Ascending aorta (tissue), 2 donors: ENCODE data around the gene SNX12. TPM values are rescaled to one million over a fixed set of nuclear protein-coding genes. Genes with fewer than 3 reads are reported as not detected.

Experiments used
- DNase-seq, 2 donors: peaks; one replicate each; pipeline ENCODE4 v3.0.0-alpha.2; 2019; ENCODE audit warnings: low spot score in 2 of 2
- H3K27ac ChIP-seq, 2 donors: fragments of 200-600 bp; sonication (generic); one replicate each; pipeline ENCODE4 v1.5.1; 2016 to 2017; ENCODE audit warnings: mild to moderate bottlenecking in 1 of 2
- H3K27me3 ChIP-seq: fragments of 200-600 bp; sonication (generic); one replicate; pipeline ENCODE4 v1.5.1; 2017
- H3K36me3 ChIP-seq, 2 donors: fragments of 200-600 bp; sonication (generic); one replicate each; pipeline ENCODE4 v1.5.1; 2016
- H3K4me1 ChIP-seq, 2 donors: fragments of 200-600 bp; sonication (generic); one replicate each; pipeline ENCODE4 v1.5.1; 2016 to 2017; ENCODE audit warnings: mild to moderate bottlenecking in 1 of 2
- H3K4me3 ChIP-seq, 2 donors: fragments of 200-600 bp; sonication (generic); one replicate each; pipeline ENCODE4 v1.5.1; 2016 to 2017; ENCODE audit warnings: mild to moderate bottlenecking in 1 of 2
- H3K9me3 ChIP-seq, 2 donors: fragments of 200-600 bp; sonication (generic); one replicate each; pipeline ENCODE4 v1.5.1; 2016
- intact Hi-C: fragments of 100-400 bp; cut with DNase I; formaldehyde crosslinking; loops from one replicate; pipeline ENCODE4 v1.15.1; 2023
- total RNA-seq: library from RNA; depleted of rRNA; stranded (reverse); fragments of >200 nt; gene quantifications from one replicate; pipeline ENCODE4 v1.1.0, GENCODE V29; 2016
- TF ChIP-seq, protein P1 (sequence below), 3 experiments: fragments of 200-600 bp in 2 of 3; fragments of 450-650 bp in 1 of 3; sonication (generic) in 2 of 3; IDR thresholded peaks; one replicate each; pipeline ENCODE4 v1.5.1; 2016 to 2019; ENCODE audit warnings: antibody characterized with exemption in 3 of 3, mild to moderate bottlenecking in 1 of 3, moderate library complexity in 1 of 3

The SNX12 gene
- total RNA-seq, 1 donor from 2014 or later, result 31.2 TPM

DNA sequence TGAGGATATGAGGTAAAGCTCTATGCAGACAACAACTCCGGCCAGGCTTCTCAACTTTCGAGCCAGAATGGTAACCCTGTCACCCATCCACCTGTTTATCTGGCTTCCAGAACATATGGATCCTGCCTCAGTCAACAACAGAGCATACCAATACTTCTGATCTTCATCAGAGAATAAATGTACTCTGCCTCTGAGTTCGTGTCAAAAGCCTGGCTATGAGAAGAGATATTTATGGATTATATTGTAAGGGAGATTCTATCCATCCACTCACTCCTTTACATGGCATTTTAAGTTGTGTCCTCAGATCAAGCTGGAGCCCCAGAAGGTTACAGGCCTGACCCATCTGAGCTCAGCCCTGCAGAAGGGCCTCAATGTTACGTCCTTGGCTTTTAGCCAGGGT is 17.8 kb upstream of the SNX12 start:
- TF ChIP-seq, protein P1, sequence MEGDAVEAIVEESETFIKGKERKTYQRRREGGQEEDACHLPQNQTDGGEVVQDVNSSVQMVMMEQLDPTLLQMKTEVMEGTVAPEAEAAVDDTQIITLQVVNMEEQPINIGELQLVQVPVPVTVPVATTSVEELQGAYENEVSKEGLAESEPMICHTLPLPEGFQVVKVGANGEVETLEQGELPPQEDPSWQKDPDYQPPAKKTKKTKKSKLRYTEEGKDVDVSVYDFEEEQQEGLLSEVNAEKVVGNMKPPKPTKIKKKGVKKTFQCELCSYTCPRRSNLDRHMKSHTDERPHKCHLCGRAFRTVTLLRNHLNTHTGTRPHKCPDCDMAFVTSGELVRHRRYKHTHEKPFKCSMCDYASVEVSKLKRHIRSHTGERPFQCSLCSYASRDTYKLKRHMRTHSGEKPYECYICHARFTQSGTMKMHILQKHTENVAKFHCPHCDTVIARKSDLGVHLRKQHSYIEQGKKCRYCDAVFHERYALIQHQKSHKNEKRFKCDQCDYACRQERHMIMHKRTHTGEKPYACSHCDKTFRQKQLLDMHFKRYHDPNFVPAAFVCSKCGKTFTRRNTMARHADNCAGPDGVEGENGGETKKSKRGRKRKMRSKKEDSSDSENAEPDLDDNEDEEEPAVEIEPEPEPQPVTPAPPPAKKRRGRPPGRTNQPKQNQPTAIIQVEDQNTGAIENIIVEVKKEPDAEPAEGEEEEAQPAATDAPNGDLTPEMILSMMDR (IDR thresholded peaks at IDR 0.05), result no peak
- H3K36me3 ChIP-seq, result no peaks in the 10 kb centered on the region
- H3K27ac ChIP-seq, result no peak overlapping the region
- no peaks in the 10 kb centered on the region for H3K27me3 ChIP-seq
- intact Hi-C loops, result no loop called here
- H3K9me3 ChIP-seq, result no peaks in the 10 kb centered on the region
- DNase-seq, result no peak
- H3K4me3 ChIP-seq, result no peak overlapping the region
- H3K4me1 ChIP-seq, result no peaks in the 10 kb centered on the region

DNA sequence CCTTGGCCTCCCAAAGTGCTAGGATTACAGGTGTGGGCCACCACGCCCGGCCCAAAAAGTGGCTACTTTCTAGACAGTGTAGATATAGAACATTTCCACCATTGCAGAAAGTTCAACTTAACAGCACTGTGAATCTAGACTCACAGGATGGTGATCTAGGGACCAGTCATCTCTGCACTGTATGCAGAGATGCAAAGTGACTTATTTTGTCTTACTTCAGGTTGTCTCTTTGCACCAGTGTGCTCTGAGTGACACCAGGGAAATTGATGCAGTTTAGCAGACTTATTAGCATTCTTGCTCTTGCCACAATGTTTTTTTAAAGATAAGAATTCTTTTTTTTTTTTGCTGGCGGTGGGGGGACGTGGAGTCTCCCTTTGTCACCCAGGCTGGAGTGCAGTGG is 14.7 kb upstream of the SNX12 start:
- H3K27me3 ChIP-seq, result no peaks in the 10 kb centered on the region

DNA sequence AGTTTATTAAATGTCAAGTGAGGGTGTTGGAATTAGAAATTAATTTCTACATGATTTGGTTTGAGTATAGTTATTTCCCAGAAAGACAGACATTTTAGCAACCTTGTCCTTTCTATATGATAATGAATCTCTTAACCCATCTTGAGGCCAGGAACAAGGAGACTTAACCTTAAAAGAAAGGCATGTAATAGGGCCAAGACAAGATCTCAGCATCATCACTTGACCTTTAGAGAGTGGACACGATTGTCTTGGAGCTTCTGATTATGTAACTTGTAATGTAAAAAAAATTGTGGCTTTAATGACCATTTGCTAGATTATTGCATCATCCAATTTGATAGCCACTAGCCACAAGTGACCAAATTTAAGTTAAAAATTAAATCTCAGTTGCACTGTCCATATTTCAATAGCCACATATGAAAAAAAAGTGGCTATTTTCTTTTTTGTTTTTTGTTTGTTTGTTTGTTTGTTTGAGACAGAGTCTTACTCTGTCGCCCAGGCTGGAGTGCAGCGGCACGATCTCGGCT is 14.1 kb upstream of the SNX12 start:
- TF ChIP-seq, protein P1 (IDR thresholded peaks at IDR 0.05), result no peak

More for the DNA sequence above, 14.7 kb upstream of the SNX12 start:
- Histone ChIP-seq H3K36me3 (no peaks in the 10 kb centered on the region), H3K4me3 (no peak overlapping the region), H3K9me3 (no peaks in the 10 kb centered on the region), H3K27ac (no peak overlapping the region), H3K4me1 (no peaks in the 10 kb centered on the region)
- no peak for DNase-seq
- TF ChIP-seq, protein P1 (IDR thresholded peaks at IDR 0.05), result no peak
- intact Hi-C loops, result no loop called here

DNA sequence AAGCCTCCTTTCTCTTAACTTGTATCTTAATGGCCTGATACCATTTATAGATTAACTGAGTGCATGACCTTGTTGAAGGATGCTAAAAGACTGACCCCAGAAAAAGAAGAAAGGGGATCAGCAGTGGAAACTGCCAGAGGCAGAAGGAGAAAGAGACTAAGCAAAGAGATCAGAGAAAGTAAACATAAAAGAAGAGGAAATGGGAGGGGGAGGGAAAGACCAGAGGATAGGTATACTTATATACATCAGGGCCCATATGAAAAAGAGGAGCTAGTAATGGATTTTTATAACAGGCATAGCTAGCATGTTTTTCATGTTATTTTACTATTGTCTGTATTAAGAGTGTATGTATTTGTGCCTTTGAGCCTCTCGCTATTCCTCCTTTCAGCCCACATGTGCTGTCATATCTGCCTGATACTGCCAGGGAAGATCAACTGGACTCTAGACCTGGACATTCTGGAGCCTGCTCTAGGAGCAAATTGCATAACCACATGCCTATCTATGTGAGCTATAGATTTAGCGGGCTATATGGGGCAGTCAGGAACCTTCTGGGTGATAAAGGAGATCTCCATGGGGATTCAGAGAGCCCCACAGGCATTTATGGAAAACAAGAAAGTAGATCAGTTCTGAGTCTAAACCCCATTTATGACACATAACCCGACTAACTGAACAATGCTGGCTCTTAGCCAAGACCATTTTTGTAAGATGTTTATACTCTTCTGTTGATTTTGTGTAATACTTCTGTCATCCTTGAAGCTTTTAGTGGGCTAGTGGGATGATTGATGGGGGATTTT is 13.4 kb upstream of the SNX12 start:
- H3K27ac ChIP-seq, result no peak overlapping the region
- no peak for DNase-seq
- TF ChIP-seq, protein P1 (IDR thresholded peaks at IDR 0.05), result no peak
- H3K27me3 ChIP-seq, result no peaks in the 10 kb centered on the region
- intact Hi-C loops, result no loop called here
- no peaks in the 10 kb centered on the region for H3K9me3 ChIP-seq
- H3K4me1 ChIP-seq, result no peaks in the 10 kb centered on the region
- H3K36me3 ChIP-seq, result no peaks in the 10 kb centered on the region
- no peak overlapping the region for H3K4me3 ChIP-seq

More for the DNA sequence above, 14.1 kb upstream of the SNX12 start:
- H3K27me3 ChIP-seq, result no peaks in the 10 kb centered on the region
- DNase-seq, result no peak
- no peaks in the 10 kb centered on the region for H3K36me3 ChIP-seq
- no peaks in the 10 kb centered on the region for H3K9me3 ChIP-seq
- no peak overlapping the region for H3K27ac ChIP-seq
- intact Hi-C loops, result no loop called here
- no peak overlapping the region for H3K4me3 ChIP-seq
- no peaks in the 10 kb centered on the region for H3K4me1 ChIP-seq

DNA sequence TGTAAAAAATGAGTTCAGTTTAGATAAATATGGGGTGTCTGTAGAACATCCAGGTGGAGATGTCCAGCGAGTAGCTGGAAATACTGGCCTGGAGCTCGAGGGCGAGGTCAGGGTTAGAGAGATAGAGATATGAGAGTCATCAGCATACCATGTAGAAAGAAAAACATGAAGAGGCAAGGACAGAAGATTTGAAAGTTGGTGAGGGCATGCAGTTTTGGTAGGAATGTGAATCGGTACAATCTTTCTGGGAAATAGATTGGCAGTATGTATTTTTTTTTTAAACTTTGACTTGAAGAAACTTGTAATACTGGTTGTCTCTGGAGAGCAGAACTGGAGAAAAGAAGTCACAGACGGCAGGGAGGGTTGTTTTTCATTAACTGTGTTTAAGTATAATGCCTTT is 2.4 kb upstream of the SNX12 start:
- H3K27me3 ChIP-seq, result no peaks in the 10 kb centered on the region
- TF ChIP-seq, protein P1 (IDR thresholded peaks at IDR 0.05), result no peak
- H3K4me3 ChIP-seq, result no peak overlapping the region
- peaks cover 0 to 4% of the 10 kb centered on the region in 2 donors for H3K4me1 ChIP-seq
- no peak overlapping the region for H3K27ac ChIP-seq
- no peaks in the 10 kb centered on the region for H3K9me3 ChIP-seq
- H3K36me3 ChIP-seq, result no peaks in the 10 kb centered on the region
- intact Hi-C loops, result no loop called here
- no peak for DNase-seq
